ENCODE results near the gene ACSM6.
"Not testable (repeated sequence)": the region's sequence is repeated elsewhere in the genome, so short reads cannot be mapped to it uniquely, and the experiment has no call there.

Gene ACSM6, protein sequence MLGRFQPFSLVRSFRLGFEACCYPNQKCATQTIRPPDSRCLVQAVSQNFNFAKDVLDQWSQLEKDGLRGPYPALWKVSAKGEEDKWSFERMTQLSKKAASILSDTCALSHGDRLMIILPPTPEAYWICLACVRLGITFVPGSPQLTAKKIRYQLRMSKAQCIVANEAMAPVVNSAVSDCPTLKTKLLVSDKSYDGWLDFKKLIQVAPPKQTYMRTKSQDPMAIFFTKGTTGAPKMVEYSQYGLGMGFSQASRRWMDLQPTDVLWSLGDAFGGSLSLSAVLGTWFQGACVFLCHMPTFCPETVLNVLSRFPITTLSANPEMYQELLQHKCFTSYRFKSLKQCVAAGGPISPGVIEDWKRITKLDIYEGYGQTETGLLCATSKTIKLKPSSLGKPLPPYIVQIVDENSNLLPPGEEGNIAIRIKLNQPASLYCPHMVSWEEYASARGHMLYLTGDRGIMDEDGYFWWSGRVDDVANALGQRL

DNA sequence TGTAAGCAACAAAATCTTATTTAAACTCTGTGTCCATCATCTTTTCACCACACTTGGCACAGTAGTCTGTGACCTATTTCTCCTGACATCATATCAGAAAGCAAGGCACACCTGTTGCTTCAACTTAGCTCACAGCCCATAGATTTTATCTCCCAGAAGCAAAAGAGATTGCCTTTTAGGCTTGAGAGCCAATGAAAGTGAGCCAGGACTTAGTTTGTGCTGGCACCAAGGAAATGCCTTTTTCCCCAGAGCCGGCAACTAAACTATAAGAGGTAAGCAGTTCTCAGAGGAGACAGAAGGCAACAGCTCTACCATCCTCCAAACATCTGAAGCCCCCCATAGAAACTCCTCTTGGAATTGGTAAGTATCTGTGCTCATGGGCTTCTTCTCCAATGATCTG lies at the start of gene ACSM6:
Gene ACSM6, plus strand, starts transcription at position 295 of the 400 bp plus-strand sequence. CDS start 248 bp downstream, outside the sequence.
- no peak for DNase-seq

DNA sequence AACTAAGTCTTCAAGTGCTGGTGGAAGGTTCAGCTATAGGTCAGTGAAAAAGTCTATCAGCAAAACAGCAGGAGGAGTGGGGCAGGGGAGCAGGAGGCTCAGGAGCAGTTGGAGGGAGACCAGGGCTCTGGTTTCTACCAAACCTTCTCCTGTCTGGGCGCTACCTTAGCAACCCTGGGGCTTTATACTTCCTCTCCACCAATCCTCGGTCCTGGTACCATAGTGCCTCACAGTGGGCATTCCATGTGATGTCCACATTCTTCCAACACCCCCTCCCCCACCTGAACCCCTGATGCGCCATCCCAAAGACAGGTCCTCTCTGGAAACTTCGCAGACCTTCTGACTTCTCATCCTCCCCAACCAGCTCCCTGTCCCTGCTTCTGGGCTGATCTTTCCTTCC lies 25.3 kb upstream of the ACSM6 start:
- DNase-seq: no peak

DNA sequence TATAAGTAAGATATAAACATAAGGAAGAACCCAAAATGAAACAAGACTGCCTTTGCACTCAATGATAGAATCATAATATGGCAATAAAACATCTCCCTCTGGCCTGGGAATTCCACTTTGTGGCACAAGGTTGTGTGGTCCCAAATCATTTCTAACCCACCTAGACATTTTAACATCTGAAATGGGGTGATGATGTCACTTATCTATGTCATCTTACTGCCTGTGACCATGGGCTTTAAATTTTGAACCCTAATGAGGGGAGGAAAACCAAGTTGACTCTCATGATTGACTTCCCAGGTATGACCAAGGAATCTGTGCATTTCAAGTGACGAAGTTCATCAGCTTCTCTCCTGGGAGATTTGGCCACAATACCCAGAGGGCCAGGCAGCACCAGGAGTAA lies 24.5 kb upstream of the ACSM6 start:
- DNase-seq: no peak

DNA sequence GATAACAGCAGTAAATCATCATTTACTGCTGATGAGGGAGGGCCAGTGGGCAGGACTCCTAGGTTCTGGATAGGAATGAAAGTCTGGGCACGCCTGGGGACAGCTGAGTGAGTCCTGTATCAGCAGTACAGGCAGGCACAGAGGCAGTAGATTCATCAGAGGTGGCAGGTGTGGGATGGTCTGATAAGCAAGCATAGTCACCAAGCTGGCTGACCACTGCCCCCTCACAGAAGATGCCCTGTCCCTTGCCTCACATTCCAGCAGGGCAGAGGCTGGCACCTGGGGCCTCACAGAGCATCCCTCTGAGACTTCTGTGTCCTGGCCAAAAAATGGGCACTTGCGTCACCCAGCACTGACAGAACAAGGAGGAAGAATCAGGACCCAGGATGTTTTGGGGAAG lies 23.2 kb upstream of the ACSM6 start:
- no peak for DNase-seq

DNA sequence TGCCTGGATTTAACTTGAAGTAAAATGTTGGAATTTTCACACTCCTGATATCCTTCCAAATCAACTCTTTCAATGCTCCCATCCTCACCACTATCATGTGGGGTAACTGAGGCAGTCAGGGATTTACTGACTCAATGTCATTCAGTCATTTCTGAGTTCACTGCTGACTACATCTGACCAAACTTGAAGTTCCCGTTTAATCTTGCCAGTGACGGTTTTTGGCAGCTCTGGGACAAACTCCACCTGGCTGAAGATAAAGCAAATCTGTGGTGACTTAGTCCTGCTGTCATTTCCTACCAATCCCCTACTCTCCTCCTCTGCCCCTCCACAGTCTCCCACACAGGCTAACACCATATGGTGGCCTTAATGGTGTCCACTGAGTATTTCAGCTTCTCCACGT lies 22.7 kb upstream of the ACSM6 start:
- DNase-seq: no peak

DNA sequence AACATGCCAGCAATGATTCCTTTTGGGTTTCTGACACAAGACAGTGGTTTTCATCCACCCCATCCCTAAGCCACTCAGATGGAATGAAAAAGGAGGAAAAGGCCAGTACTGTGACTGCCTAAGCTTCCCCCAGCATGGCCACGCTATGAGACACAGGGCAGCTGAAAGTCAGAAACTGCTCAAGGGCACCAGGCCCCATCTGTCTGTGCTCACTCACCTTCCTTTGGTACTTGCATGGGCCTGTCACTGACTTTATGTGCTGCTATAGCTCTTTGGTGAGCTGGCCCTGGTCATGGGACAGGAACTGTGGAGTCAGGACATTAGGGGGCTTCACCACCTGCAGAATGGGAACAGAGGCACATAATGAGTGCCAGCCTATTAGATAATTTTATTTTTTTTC lies 21.2 kb upstream of the ACSM6 start:
- DNase-seq: no peak

DNA sequence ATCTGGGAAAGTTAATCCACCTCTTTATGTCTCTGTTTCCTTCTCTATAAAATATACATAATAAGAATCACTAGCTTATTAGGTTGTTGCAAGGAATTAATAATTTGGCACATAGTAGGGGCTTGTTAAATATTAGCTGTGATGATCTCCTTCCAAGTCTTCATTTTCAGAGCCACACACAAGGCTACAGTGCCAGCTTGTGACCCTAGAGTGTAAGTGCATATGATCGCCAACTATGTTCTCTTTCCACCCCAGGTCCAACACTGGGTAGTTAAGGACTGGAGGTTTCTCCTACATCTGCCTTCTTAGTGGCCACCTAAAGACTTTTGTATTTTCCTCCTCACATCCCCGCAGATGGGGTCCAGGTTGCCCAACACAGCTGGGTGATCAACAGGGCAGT lies 17.9 kb upstream of the ACSM6 start:
- DNase-seq: peak in 1 of 2 experiments; percentile 1

DNA sequence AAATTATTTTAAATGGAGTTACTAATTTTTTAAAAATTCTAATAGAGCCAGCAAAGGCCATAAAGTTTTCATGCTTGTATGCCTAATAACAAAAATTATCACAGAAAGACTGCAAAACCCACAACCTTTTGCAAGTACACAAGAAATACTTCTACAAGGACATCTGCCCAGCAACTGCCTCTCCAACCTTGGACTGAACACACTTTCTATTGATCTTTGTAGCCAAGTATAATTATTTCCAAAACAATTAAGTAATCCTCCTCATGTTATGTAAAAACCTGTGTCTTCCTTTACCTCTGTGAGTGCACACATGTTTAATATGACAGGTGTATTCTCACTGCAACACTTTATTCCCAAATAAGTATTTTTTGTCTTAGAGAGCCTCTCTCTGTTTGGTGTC lies 16.6 kb upstream of the ACSM6 start:
- no peak for DNase-seq

DNA sequence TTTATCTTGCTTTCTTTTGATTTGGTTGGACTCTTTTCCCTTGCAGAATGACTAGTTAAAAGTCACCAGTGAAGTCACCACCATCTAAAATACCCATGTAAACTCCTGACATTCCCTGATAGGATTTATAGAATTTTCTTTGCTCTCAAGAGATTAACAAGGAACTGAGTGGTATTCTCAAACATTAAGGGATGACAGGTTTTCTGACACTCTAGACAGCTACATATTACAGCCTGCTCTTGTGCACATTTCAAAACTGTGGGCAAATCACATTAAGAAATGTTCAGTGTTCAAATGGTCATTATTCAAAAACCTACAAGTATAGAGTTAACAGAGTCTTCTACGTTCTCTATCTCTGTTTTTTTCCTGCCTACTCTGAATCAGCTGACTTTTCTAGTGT lies 15.8 kb upstream of the ACSM6 start:
- DNase-seq: no peak

DNA sequence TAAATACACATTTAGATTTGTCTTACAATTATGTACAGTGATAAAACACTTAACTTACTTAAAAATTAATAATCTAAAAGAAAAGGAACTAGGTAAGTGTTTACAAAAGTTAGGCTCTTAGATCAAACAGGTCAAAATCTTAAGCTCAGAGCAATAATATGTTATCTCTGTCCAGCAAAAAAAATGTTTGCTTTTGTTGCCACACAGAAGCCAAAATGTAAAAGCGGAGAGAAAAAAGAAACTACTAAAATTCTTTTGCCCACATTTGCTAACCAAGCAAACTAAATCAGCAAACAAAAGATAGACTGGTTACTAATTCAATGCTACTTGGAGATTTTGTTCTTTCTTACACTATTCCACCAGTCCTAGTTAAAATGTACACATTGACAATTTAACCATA lies 15.2 kb upstream of the ACSM6 start:
- DNase-seq: no peak

DNA sequence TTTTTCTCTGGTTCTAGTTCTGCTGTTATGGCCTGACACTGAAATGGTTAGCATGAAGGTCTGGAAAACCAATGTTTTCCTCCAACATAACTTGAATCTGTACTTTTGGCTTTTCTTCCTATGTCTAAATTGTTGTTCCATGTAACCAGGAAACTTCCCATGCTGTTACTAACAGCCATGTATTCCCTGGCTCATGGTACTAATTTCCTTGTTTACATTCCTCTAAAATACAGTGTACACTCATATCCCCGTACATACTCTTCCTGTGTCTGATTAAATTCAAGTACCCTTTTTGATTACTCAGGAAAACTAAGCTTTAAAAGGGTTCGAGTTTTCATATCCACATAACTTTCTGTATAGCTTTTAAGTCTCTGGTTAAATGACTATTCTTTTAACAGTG lies 12.3 kb upstream of the ACSM6 start:
- no peak for DNase-seq

DNA sequence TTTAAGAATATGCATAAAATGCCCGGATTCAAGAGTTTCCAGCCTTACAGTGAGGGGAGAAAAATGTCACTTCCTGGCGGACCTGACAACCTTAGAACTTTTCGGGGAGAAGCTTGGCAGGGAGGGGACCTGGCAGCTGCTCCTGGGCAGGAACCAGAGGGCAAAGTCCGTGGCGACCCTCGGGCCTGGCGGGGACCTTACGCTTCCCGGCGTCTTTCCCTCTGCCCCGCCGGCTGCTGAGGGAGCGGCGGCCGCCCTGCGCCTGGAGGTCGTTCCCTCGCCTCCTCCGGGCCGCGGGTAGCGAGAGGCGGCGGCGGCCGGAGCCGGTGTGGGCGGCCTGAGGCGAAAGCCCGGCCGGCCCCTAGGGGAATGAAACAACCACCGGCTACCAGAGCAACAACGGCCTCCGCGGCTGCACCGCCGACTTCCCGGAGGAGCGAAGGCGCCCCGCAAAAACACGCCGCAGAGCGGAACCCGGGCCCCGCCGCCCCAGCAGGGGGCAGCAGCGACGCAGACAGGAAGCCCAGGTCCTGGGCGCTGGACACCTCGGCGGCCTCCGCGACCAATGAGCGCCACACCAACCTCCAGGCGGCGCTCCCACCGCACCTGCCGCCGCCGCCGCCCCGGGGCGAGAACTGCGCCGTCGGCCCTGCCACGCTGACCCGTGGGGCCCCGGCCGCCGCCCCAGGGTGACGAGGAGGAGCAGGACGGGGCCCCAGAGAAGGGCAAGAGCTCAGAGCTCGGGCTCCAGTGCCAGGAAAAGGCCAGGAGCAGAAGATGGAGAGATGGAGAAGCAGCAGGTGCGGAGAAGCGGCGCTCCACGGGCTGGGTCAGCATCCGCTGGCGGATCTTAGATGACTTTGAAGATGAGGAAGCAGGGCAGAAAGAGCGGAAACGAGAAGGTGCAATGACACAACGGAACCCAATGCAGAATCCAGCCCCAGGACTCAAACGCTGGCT lies 10.5 kb upstream of the ACSM6 start:
- DNase-seq: peak; percentile 55 to 67

DNA sequence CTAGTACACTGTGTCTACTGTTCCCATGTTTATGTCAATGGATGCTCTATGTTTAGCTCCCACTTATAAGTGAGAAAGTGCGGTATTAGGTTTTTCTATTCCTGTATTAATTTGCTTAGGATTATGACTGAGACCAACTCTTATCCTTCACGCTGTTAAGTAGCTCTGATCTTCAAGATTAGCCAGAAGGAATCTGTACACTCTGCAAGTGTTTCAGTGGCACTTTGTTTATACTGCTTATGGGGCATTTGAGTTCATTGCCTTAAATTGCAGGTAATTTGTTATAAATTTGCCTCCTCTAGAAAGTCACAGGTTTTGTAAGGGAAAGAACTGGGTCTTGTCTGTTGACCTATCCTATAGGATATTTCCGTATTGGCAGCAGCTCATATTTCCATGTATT lies 6.4 kb upstream of the ACSM6 start:
- no peak for DNase-seq

DNA sequence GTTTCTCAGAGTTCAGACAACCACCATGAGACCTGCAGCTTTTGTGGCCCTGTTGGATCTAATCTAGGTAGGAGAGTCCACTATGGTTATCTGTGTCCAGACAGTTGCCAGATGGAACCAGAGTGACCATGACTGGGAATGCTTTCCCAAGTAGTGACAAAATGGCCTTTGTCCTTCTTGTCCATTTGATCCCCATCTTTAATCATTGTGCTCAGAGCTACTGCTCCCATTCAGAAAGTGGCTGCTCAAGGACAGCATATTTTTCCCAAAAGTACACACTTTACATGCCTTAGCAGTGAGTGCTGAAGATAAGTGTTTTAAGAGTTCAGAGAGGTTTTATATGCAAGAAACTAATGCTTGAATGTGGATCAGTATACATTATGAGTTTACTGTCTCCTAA lies 5.4 kb upstream of the ACSM6 start:
- no peak for DNase-seq

DNA sequence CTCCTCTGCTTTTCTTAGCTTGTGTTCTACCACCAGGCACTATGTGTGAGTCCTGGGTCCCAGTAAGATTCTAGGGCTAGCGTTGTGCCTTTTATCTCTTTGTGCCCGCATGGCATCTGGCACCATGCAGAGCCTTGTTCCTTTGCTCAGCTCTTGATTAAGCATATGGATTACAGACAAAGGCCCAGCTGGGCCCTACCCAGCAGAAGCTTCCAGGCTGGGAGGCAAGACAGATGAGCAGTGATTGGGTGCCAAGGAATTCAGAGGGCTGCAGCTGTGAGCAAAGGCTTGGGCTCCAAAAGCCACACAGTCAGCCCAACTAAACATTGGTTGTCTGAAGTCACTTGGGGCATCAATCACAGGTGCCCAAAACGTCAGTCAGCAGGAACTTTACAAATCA lies 2.0 kb downstream of the ACSM6 start:
- no peak for DNase-seq

DNA sequence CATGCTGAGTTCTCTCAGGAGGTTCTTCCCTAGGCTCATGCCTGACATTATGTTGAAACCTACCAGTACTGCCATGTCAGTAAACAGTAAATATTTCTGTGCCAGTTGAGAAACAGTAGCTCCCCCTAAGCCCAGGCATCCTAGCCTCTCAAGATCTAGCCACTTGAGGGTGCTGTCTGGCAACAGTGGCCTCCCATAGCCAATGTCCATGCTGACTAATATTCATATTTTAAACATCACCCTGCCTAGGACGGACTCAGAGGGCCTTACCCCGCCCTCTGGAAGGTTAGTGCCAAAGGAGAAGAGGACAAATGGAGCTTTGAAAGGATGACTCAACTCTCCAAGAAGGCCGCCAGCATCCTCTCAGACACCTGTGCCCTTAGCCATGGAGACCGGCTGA lies 7.7 kb downstream of the ACSM6 start:
- no peak for DNase-seq

DNA sequence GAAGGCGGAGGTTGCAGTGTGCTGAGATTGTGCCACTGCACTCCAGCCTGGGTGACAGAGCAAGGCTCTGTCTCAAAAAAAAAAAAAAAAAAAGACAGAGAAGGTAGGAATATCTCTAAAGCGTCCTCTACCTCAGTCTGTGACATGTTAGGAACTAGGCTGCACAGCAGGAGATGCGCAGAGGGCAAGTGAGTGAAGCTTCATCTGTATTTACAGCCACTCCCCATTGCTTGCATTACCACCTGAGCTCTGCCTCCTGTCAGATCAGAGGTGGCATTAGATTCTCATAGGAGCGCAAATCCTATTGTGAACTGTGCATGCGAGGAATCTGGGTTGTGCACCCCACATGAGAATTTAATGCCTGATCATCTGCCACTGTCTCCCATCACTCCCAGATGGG lies 8.8 kb downstream of the ACSM6 start:
- DNase-seq: not testable (repeated sequence)

DNA sequence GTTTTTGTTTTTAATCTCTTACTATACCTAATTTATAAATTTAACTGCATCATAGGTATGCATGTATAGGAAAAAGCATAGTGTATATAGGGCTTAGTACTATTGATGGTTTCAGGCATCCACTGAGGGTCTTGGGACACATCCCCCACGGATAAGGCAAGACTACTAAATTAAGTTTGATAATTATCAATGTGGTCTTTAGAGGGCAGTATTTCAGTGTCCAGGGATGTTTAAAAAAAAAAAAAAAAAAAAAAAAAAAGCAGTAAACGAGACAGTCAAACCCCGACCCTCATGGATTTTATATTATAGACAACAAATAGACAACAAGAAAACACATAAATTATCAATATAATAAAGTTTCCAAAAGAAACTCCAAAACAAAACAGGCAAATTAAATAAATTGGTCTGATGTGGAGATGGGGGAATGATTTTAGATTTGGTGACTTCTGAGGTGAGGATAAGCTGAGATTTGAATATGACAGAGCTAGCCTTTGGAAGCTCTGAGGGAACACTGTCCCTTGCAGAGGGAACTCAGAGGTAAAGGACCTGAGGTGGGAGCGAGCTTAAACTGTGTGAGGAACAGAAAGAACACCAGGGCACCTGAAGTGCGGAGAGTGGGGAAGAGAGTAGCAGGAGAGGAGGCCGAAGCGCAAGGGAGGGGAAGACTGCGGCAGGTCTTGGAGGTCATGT lies 14.8 kb downstream of the ACSM6 start:
- DNase-seq: no peak

DNA sequence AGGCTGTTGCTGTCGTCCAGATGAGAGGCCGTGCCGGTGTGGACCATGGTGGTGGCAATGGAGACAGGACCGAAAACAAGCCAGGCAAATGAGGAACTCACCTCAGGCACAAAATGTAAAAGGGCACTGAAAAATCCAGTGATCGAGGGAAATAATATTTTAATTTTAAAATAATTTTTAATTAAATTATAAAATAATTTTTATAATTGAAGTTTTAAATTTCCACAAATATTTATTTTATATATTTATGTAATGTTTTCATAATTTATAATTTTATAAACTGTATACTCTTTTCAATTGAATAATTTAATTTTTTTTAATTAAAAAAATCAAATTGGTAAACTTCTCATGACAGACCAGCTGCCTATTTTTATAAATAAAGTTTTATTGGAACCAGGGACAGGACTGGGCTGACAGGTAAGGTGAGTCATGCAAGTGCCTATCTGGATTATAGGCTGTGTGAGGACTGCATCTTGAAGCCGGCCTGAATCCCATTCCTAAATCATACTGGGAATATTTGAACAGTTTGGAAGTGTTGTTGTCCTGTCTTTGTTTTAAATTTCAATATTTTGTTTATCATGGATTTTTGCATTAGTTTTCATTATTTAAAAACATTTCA lies 15.6 kb downstream of the ACSM6 start:
- no peak for DNase-seq

DNA sequence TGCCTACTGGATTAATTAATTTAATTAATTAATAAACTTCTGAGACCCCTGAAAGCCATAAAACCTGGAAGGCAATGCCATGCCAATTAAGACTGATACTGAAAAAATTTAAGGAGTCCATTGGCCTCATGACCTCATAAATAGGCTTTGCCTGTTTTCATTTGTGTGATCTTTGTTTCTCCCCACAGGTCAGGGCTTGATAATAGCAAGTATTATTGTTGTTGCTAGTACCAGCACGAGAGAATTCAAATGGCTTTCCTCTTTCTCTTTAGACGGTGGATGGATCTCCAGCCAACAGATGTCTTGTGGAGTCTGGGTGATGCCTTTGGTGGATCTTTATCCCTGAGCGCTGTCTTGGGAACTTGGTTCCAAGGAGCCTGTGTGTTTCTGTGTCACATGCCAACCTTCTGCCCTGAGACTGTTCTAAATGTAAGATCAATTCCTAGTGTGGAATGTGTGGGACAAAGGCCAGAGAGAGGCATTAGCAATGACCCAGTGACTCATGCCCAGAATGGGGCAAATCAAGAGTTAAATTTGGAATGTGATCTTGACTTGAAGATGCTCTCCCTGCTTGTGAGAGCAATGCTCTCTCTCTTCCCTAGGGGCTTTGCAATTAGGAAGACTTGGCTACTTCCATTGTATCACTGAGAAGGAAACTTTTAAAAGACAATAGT lies 17.7 kb downstream of the ACSM6 start:
- DNase-seq: no peak

DNA sequence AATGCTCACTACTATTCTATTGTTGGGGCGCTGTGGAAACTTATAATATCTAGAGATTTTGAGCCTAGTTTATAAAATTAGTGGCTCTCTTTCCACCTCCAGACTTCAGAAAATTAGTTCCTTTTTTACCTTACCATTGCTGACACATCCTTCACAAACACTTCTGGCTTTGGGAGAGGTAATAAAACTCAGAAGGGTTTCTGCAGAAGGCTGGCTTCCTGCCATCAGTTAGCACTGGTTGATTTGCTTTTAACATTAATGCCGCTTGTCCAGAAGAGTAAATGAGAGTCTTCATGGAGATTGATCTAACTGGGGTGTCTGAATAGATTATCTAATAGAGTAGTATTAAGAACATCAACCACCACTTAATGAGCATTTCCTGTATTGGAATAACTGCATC lies 20.3 kb downstream of the ACSM6 start:
- DNase-seq: peak in 1 of 2 experiments; percentile 19

DNA sequence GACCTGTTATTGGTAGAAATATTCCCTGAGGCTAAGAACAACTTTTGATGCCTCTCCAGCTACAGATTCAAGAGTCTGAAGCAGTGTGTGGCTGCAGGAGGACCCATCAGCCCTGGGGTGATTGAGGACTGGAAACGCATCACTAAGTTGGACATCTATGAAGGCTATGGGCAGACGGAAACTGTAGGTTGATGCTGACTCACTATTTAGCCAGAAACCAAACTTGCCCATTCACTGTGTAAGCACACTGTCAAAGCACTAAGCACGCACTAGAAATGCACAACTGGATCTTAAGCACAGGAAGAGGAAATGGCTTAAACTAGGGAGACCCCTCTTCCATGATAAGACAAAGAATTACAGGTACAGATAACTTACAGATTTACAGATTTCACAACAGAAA lies 20.8 kb downstream of the ACSM6 start:
- DNase-seq: no peak
